Measurements from ENCODE around the gene FLNB.

The FLNB gene

GRCh38 chr3:58034738-58035523, 26.7 kb downstream of the FLNB start:
- no peak overlapping the region for H3K9ac ChIP-seq (ENCODE audit: low read depth, low read length, poor library complexity, severe bottlenecking)
- peaks cover 34% of the 10 kb centered on the region for H3K4me1 ChIP-seq (ENCODE audit: insufficient read depth, low read length, poor library complexity, severe bottlenecking)
- H2AFZ ChIP-seq (ENCODE audit: low read length), result no peak overlapping the region
- no peaks in the 10 kb centered on the region for H3K36me3 ChIP-seq (ENCODE audit: insufficient read depth, low read length)
- peak overlapping the region; percentile 36 for H3K4me2 ChIP-seq (ENCODE audit: low read depth, low read length, poor library complexity, severe bottlenecking)
- no peaks in the 10 kb centered on the region for H3K9me3 ChIP-seq (ENCODE audit: insufficient read depth, low read depth, low read length)
- H3K79me2 ChIP-seq (ENCODE audit: insufficient read depth, low read length), result peaks cover 14% of the 10 kb centered on the region; the same call in 1 of the 2 replicates
- H3K27me3 ChIP-seq (ENCODE audit: insufficient read depth, low read length, poor library complexity, severe bottlenecking), result no peaks in the 10 kb centered on the region
- no peaks in the 10 kb centered on the region for H3F3A ChIP-seq (ENCODE audit: low read depth)
- no peak overlapping the region for H3K4me3 ChIP-seq (ENCODE audit: low read length, poor library complexity, severe bottlenecking)
- TF ChIP-seq CTCF (conservative IDR thresholded peaks at IDR 0.05; ENCODE audit: low read length), result no peak
- no peak for TF ChIP-seq EZH2phosphoT487 (IDR thresholded peaks at IDR 0.05; ENCODE audit: borderline replicate concordance)
- no peaks in the 10 kb centered on the region for H4K20me1 ChIP-seq (ENCODE audit: insufficient read depth, low read length, poor library complexity, severe bottlenecking)
- H3K9me2 ChIP-seq (replicated peaks; ENCODE audit: low read depth, low read length), result no peaks in the 10 kb centered on the region

- Histone ChIP-seq H3F3A (ENCODE audit: low read depth) (no peaks in the 10 kb centered on the region), H3K4me1 (ENCODE audit: insufficient read depth, low read length, poor library complexity, severe bottlenecking) (peaks cover 40% of the 10 kb centered on the region), H3K4me2 (ENCODE audit: low read depth, low read length, poor library complexity, severe bottlenecking) (peak overlapping the region; percentile 36), H3K9me3 (ENCODE audit: insufficient read depth, low read depth, low read length) (no peaks in the 10 kb centered on the region), H3K27me3 (ENCODE audit: insufficient read depth, low read length, poor library complexity, severe bottlenecking) (no peaks in the 10 kb centered on the region), H3K9me2 (replicated peaks; ENCODE audit: low read depth, low read length) (no peaks in the 10 kb centered on the region), H4K20me1 (ENCODE audit: insufficient read depth, low read length, poor library complexity, severe bottlenecking) (no peaks in the 10 kb centered on the region), H3K79me2 (ENCODE audit: insufficient read depth, low read length) (peaks cover 18% of the 10 kb centered on the region; the same call in 1 of the 2 replicates), H3K36me3 (ENCODE audit: insufficient read depth, low read length) (no peaks in the 10 kb centered on the region), H3K9ac (ENCODE audit: low read depth, low read length, poor library complexity, severe bottlenecking) (no peak overlapping the region), H2AFZ (ENCODE audit: low read length) (no peak overlapping the region), H3K4me3 (ENCODE audit: low read length, poor library complexity, severe bottlenecking) (no peak overlapping the region)
- no peak for TF ChIP-seq EZH2phosphoT487 (IDR thresholded peaks at IDR 0.05; ENCODE audit: borderline replicate concordance)
- TF ChIP-seq CTCF (conservative IDR thresholded peaks at IDR 0.05; ENCODE audit: low read length), result no peak
These were observed 27.5 kb downstream of the FLNB start for GRCh38 chr3:58035524-58036255.

- Histone ChIP-seq H3F3A (ENCODE audit: low read depth) (no peaks in the 10 kb centered on the region), H3K36me3 (ENCODE audit: insufficient read depth, low read length) (no peaks in the 10 kb centered on the region), H3K4me2 (ENCODE audit: low read depth, low read length, poor library complexity, severe bottlenecking) (no peak overlapping the region), H3K9me3 (ENCODE audit: insufficient read depth, low read depth, low read length) (no peaks in the 10 kb centered on the region), H3K27me3 (ENCODE audit: insufficient read depth, low read length, poor library complexity, severe bottlenecking) (no peaks in the 10 kb centered on the region), H3K79me2 (ENCODE audit: insufficient read depth, low read length) (peaks cover 18% of the 10 kb centered on the region; the same call in 1 of the 2 replicates), H3K4me3 (ENCODE audit: low read length, poor library complexity, severe bottlenecking) (no peak overlapping the region), H2AFZ (ENCODE audit: low read length) (no peak overlapping the region), H4K20me1 (ENCODE audit: insufficient read depth, low read length, poor library complexity, severe bottlenecking) (no peaks in the 10 kb centered on the region), H3K9me2 (replicated peaks; ENCODE audit: low read depth, low read length) (no peaks in the 10 kb centered on the region), H3K4me1 (ENCODE audit: insufficient read depth, low read length, poor library complexity, severe bottlenecking) (peaks cover 47% of the 10 kb centered on the region), H3K9ac (ENCODE audit: low read depth, low read length, poor library complexity, severe bottlenecking) (no peak overlapping the region)
- no peak for TF ChIP-seq CTCF (conservative IDR thresholded peaks at IDR 0.05; ENCODE audit: low read length)
- TF ChIP-seq EZH2phosphoT487 (IDR thresholded peaks at IDR 0.05; ENCODE audit: borderline replicate concordance), result no peak
These were observed 28.2 kb downstream of the FLNB start for GRCh38 chr3:58036293-58037032.

Measured in Loucy (cell line).